ENCODE results near the gene MBD3. TPM values are rescaled to one million over a fixed set of nuclear protein-coding genes. Genes with fewer than 3 reads are reported as not detected.

MBD3 gene
- total and polyA plus RNA-seq, 2 experiments from 2014 or later: 27.6 to 118 TPM

DNA sequence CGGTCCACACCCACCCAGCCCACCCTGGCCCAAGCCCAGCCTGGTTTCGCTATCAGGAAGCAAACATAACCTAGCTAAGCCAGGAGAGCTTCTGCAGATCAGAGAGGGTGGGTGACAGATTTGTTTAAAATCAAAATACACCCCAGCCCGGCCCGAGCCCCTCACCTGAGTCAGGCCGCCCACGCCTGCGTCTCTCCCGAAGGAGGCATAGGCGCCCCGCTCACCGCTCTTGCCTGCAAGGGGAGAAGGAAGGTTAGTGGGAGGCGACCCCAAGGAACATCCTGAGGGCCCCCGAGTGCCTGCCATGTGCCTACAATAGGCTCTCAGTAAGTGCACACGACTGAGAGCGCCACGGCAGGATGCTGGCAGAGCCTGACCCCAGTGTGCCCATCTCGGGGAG is 34.5 kb upstream of the MBD3 start (continued):
- TF ChIP-seq ZNF462 (CRISPR knock-in tag; IDR thresholded peaks at IDR 0.05) (no peak), EZH2phosphoT487 (IDR thresholded peaks at IDR 0.05; ENCODE audit: unreplicated experiment) (no peak)

DNA sequence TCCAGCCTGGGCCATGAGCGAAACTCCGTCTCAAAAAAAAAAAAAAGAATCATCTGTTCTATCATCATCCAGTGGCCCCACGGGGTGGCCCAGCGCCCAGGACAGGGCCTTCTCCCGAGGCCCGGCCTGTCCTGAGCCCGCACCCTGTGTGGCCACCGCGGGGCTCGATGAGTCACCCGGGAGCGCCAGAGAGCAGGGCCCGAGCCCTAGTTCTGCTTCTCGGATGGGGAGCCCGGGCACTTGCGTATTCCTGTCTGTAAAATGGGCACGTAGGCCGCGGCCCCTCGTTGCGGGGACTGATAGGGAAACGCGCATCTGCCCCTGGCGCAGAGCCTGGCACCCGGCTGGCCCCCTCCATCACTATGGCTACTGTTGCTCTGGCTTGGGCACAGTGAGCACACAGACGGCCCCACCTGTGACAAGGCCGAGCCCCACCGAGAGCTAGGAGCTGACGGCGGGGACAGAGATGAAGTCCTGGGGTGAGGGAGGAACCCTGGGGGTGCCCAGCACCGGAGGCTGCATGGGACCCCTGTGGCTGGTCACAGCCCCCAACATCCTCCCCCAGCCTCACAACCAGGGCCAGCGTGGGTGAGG is 33.8 kb upstream of the MBD3 start:
- Histone ChIP-seq H3K4me3 (no peak overlapping the region), H3F3A (replicated peaks; ENCODE audit: low read depth) (peaks cover 12% of the 10 kb centered on the region; the same call in 1 of the 2 replicates), H3K4me1 (ENCODE audit: insufficient read depth) (no peaks in the 10 kb centered on the region), H3K27ac (ENCODE audit: low read depth) (0 out of 2 replicates have a peak overlapping the region, but pooled peaks have one; percentile 39), H3K79me2 (replicated peaks; ENCODE audit: insufficient read depth) (peaks cover 9% of the 10 kb centered on the region), H3K36me3 (ENCODE audit: insufficient read depth) (peaks cover 11% of the 10 kb centered on the region; the same call in 1 of the 2 replicates), H3K4me2 (no peak overlapping the region), H3K9me2 (ENCODE audit: insufficient read depth) (no peaks in the 10 kb centered on the region), H2AFZ (no peak overlapping the region), H3K27me3 (ENCODE audit: insufficient read depth) (no peaks in the 10 kb centered on the region), H4K20me1 (replicated peaks; ENCODE audit: insufficient read depth) (peaks cover 29% of the 10 kb centered on the region)
- H3K4me1 Mint-ChIP-seq: peaks cover 8% of the 10 kb centered on the region
- H3K27ac Mint-ChIP-seq: no peak overlapping the region
- H3K27me3 Mint-ChIP-seq (ENCODE audit: insufficient read depth, low read depth, poor library complexity): peaks cover 18% of the 10 kb centered on the region
- peak; percentile 20 for ATAC-seq
- H3K36me3 Mint-ChIP-seq (ENCODE audit: low read depth): peaks cover 40% of the 10 kb centered on the region
- no peak overlapping the region for H3K4me3 Mint-ChIP-seq
- no peaks in the 10 kb centered on the region for H3K9me3 Mint-ChIP-seq
- no peak for DNase-seq (ENCODE audit: low spot score)
- TF ChIP-seq STAT1 (IDR thresholded peaks at IDR 0.05; ENCODE audit: unreplicated experiment) (no peak), JUNB (IDR thresholded peaks at IDR 0.05; ENCODE audit: unreplicated experiment) (no peak), POLR2AphosphoS5 (IDR thresholded peaks at IDR 0.05; ENCODE audit: low read depth) (no peak), NANOG (IDR thresholded peaks at IDR 0.05; ENCODE audit: borderline replicate concordance) (no peak), ZNF331 (CRISPR knock-in tag; IDR thresholded peaks at IDR 0.05; ENCODE audit: low read depth) (no peak), EZH2 (IDR thresholded peaks at IDR 0.05; ENCODE audit: low read depth, unreplicated experiment) (no peak), ZNF114 (CRISPR knock-in tag; IDR thresholded peaks at IDR 0.05) (no peak)
- TF ChIP-seq, protein P1, sequence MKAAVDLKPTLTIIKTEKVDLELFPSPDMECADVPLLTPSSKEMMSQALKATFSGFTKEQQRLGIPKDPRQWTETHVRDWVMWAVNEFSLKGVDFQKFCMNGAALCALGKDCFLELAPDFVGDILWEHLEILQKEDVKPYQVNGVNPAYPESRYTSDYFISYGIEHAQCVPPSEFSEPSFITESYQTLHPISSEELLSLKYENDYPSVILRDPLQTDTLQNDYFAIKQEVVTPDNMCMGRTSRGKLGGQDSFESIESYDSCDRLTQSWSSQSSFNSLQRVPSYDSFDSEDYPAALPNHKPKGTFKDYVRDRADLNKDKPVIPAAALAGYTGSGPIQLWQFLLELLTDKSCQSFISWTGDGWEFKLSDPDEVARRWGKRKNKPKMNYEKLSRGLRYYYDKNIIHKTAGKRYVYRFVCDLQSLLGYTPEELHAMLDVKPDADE (IDR thresholded peaks at IDR 0.05): no peak
